Esophagus muscularis mucosa (tissue), 4 donors: ENCODE results near the gene ANKRD40.

Experiments
- EP300 ChIP-seq: sonication (generic); formaldehyde crosslinking; IDR thresholded peaks from one replicate; pipeline ENCODE4 v1.6.1; 2017; ENCODE audit warnings: antibody characterized with exemption
- POLR2A ChIP-seq: fragments of 450-650 bp; IDR thresholded peaks from one replicate; pipeline ENCODE4 v1.6.1; 2017; ENCODE audit warnings: antibody characterized with exemption, moderate library complexity, mild to moderate bottlenecking, low read depth
- POLR2AphosphoS5 ChIP-seq, 2 donors: sonication (generic); formaldehyde crosslinking; IDR thresholded peaks; one replicate each; pipeline ENCODE4 v1.6.1; 2017; ENCODE audit warnings: antibody characterized with exemption in 2 of 2
- TF ChIP-seq, protein P1 (sequence below), 3 experiments: fragments of 200-600 bp in 2 of 3; fragments of 450-650 bp in 1 of 3; sonication (generic) in 2 of 3; IDR thresholded peaks; one replicate each; pipeline ENCODE4 v1.5.1; 2017 to 2019; ENCODE audit warnings: antibody characterized with exemption in 3 of 3, mild to moderate bottlenecking in 2 of 3, moderate library complexity in 1 of 3

DNA sequence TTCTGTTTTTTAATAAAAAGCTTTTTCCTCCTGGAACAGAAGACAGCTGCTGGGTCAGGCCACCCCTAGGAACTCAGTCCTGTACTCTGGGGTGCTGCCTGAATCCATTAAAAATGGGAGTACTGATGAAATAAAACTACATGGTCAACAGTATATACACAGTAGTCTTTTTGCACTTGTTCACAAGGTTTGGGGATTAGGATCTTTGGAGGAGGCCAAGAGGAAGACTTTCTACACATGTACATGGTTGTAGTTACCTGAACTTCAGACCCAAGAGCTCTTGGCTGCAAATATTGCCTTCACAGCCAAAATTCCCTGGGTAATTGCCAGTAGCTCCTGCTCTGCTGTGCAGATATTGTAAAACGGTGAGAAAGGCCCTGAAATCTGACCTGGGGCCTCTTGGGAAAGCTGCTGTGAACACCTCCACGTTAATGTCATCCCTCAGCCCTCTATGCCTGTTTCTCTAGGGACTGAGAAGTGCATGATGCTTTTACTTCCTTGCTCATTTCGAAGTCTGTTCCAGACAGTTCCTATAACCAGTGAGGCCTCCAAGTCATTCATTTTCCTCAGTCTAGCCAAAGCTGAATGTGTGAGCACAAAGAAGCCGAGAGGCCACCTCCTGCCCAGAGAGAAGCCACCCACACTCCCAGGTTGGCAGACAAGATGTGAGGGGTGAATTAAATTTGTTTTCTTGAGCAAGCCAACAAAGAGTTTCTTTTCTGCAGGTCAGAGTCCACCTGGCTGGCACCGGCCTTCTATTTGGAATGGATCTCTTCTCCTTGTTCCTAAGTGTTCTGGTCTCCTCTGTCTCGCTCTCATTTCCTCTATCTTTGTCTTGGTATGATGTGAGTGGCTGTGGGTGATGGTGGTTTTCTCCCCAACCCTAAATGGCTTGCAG lies 15.9 kb downstream of the ANKRD40 start:
- TF ChIP-seq, protein P1, sequence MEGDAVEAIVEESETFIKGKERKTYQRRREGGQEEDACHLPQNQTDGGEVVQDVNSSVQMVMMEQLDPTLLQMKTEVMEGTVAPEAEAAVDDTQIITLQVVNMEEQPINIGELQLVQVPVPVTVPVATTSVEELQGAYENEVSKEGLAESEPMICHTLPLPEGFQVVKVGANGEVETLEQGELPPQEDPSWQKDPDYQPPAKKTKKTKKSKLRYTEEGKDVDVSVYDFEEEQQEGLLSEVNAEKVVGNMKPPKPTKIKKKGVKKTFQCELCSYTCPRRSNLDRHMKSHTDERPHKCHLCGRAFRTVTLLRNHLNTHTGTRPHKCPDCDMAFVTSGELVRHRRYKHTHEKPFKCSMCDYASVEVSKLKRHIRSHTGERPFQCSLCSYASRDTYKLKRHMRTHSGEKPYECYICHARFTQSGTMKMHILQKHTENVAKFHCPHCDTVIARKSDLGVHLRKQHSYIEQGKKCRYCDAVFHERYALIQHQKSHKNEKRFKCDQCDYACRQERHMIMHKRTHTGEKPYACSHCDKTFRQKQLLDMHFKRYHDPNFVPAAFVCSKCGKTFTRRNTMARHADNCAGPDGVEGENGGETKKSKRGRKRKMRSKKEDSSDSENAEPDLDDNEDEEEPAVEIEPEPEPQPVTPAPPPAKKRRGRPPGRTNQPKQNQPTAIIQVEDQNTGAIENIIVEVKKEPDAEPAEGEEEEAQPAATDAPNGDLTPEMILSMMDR (IDR thresholded peaks at IDR 0.05) = no peak
- TF ChIP-seq POLR2AphosphoS5 (IDR thresholded peaks at IDR 0.05) = no peak
- no peak for TF ChIP-seq POLR2A
- no peak for TF ChIP-seq EP300
